SK-N-SH (cell line): Measurements from ENCODE around the gene FADS3. TPM values are rescaled to one million over a fixed set of nuclear protein-coding genes. Genes with fewer than 3 reads are reported as not detected.

Source experiments
- CTCF ChIA-PET: fragments of 300-600, 350-600 bp; formaldehyde crosslinking; extraction: SDS; loops from one replicate; lab custom pipeline; 2021; lab: Yijun Ruan, JAX
- POLR2A ChIA-PET: fragments of 350-600 bp; sonication (Branson Sonifier 250); formaldehyde crosslinking; extraction: SDS; loops from one replicate; lab custom pipeline; 2020; ENCODE audit warnings: antibody characterized with exemption, inconsistent platforms; lab: Yijun Ruan, JAX
- DNase-seq: peaks from one replicate; pipeline ENCODE4 v3.0.0; 2012
- H2AFZ ChIP-seq: fragments of 200-600 bp; sonication (generic); 2 replicates; pipeline ENCODE4 v1.8.1; 2016; ENCODE audit warnings: antibody characterized with exemption, mild to moderate bottlenecking, low read depth
- H3F3A ChIP-seq: fragments of 200-600 bp; sonication (generic); replicated peaks from 2 replicates; pipeline ENCODE3; 2016; ENCODE audit warnings: antibody characterized with exemption, mild to moderate bottlenecking; ENCODE audit not compliant: insufficient read depth
- H3K27ac ChIP-seq, 2 experiments: fragments of 200-500 bp in 1 of 2; fragments of 200-600 bp in 1 of 2; sonication (Bioruptor generic) in 1 of 2; sonication (generic), shearing (Covaris generic) in 1 of 2; 2 replicates each; pipeline versions ENCODE4 v1.5.1 to v1.6.1; 2014 to 2016; ENCODE audit warnings: low read depth in 2 of 2, inconsistent platforms in 1 of 2, low read length in 1 of 2, mild to moderate bottlenecking in 1 of 2, mixed read lengths in 1 of 2
- H3K27me3 ChIP-seq: fragments of 200-600 bp; sonication (generic), shearing (Covaris generic); 2 replicates; pipeline ENCODE4 v1.6.1; 2016; ENCODE audit warnings: mixed run types; ENCODE audit not compliant: insufficient read depth
- H3K36me3 ChIP-seq, 2 experiments: fragments of 200-500 bp in 1 of 2; fragments of 200-600 bp in 1 of 2; sonication (Bioruptor generic) in 1 of 2; sonication (generic) in 1 of 2; replicated peaks in 1 of 2; 2 replicates each; pipeline versions ENCODE3 to v1.5.1; 2014 to 2016; ENCODE audit warnings: low read length in 1 of 2, mild to moderate bottlenecking in 1 of 2; ENCODE audit not compliant: insufficient read depth in 2 of 2, control insufficient read depth in 1 of 2
- H3K4me1 ChIP-seq, 2 experiments: fragments of 200-500 bp in 1 of 2; fragments of 200-600 bp in 1 of 2; sonication (Bioruptor generic) in 1 of 2; sonication (generic), shearing (Covaris generic) in 1 of 2; 2 replicates each; pipeline versions ENCODE4 v1.5.1 to v1.6.1; 2014 to 2016; ENCODE audit warnings: low read depth in 1 of 2, low read length in 1 of 2, mixed run types in 1 of 2; ENCODE audit not compliant: insufficient read depth in 2 of 2, control insufficient read depth in 1 of 2
- H3K4me2 ChIP-seq: fragments of 200-600 bp; sonication (generic), shearing (Covaris generic); 2 replicates; pipeline ENCODE4 v1.6.1; 2017; ENCODE audit warnings: mixed run types
- H3K4me3 ChIP-seq, 2 experiments: fragments of 200-500 bp in 1 of 2; fragments of 200-600 bp in 1 of 2; sonication (Bioruptor generic) in 1 of 2; sonication (generic), shearing (Covaris generic) in 1 of 2; 2 replicates each; pipeline versions ENCODE4 v1.5.1 to v1.8.1; 2014 to 2016; ENCODE audit warnings: low read depth in 2 of 2, inconsistent platforms in 1 of 2, low read length in 1 of 2, mild to moderate bottlenecking in 1 of 2, mixed read lengths in 1 of 2, moderate library complexity in 1 of 2
- H3K79me2 ChIP-seq: fragments of 200-600 bp; sonication (generic); 2 replicates; pipeline ENCODE4 v1.8.1; 2017; ENCODE audit warnings: mild to moderate bottlenecking; ENCODE audit not compliant: insufficient read depth
- H3K9ac ChIP-seq: fragments of 200-600 bp; sonication (generic); 2 replicates; pipeline ENCODE4 v1.6.1; 2017; ENCODE audit warnings: mixed run types
- H3K9me2 ChIP-seq: fragments of 200-600 bp; sonication (generic); 2 replicates; pipeline ENCODE4 v1.6.1; 2017; ENCODE audit warnings: mixed run types
- H3K9me3 ChIP-seq: fragments of 200-600 bp; sonication (generic); 2 replicates; pipeline ENCODE4 v1.6.1; 2017; ENCODE audit warnings: mixed run types, mild to moderate bottlenecking, moderate library complexity
- H4K20me1 ChIP-seq: fragments of 200-600 bp; sonication (generic); 2 replicates; pipeline ENCODE4 v1.6.1; 2017; ENCODE audit warnings: mild to moderate bottlenecking, mixed run types; ENCODE audit not compliant: insufficient read depth
- EP300 ChIP-seq, 2 experiments: IDR thresholded peaks; 2 replicates each; pipeline versions ENCODE4 v1.4.0 to v1.6.1; 2012; ENCODE audit warnings: borderline replicate concordance in 1 of 2, low read depth in 1 of 2, low read length in 1 of 2
- FOSL2 ChIP-seq: IDR thresholded peaks from 2 replicates; pipeline ENCODE4 v1.4.0; 2012; ENCODE audit warnings: low read depth, mild to moderate bottlenecking, moderate library complexity, borderline replicate concordance
- GABPA ChIP-seq: IDR thresholded peaks from 2 replicates; pipeline ENCODE4 v1.4.0; 2012; ENCODE audit warnings: low read depth, mild to moderate bottlenecking
- GATA2 ChIP-seq: sonication (generic); formaldehyde crosslinking; IDR thresholded peaks from 2 replicates; pipeline ENCODE4 v1.5.0; 2020; ENCODE audit warnings: mild to moderate bottlenecking, missing genetic modification reagents
- JUND ChIP-seq: IDR thresholded peaks from 2 replicates; pipeline ENCODE4 v1.4.0; 2012
- MEF2A ChIP-seq: IDR thresholded peaks from 2 replicates; pipeline ENCODE4 v1.4.0; 2012; ENCODE audit warnings: low read depth, borderline replicate concordance
- NFIC ChIP-seq: IDR thresholded peaks from 2 replicates; pipeline ENCODE4 v1.4.0; 2012; ENCODE audit warnings: borderline replicate concordance
- NRF1 ChIP-seq: IDR thresholded peaks from 2 replicates; pipeline ENCODE4 v1.6.1; 2012; ENCODE audit warnings: low read depth, mild to moderate bottlenecking, low read length
- POLR2AphosphoS5 ChIP-seq: IDR thresholded peaks from 2 replicates; pipeline ENCODE4 v1.6.1; 2012; ENCODE audit warnings: low read depth, low read length
- RAD21 ChIP-seq: IDR thresholded peaks from 2 replicates; pipeline ENCODE4 v1.6.1; 2012; ENCODE audit warnings: mild to moderate bottlenecking, low read length
- RCOR1 ChIP-seq: fragments of 150-350 bp; IDR thresholded peaks from 2 replicates; pipeline ENCODE4 v1.6.1; 2017; ENCODE audit warnings: antibody characterized with exemption, low read length
- SIN3A ChIP-seq: IDR thresholded peaks from 2 replicates; pipeline ENCODE4 v1.6.1; 2012; ENCODE audit warnings: low read depth, mild to moderate bottlenecking, low read length, moderate library complexity, borderline replicate concordance
- TCF12 ChIP-seq: IDR thresholded peaks from 2 replicates; pipeline ENCODE4 v1.4.0; 2012
- TEAD4 ChIP-seq: IDR thresholded peaks from 2 replicates; pipeline ENCODE4 v1.4.0; 2012; ENCODE audit warnings: mild to moderate bottlenecking, borderline replicate concordance; ENCODE audit not compliant: insufficient read depth
- YY1 ChIP-seq: IDR thresholded peaks from 2 replicates; pipeline ENCODE4 v1.4.0; 2012; ENCODE audit warnings: low read depth, mild to moderate bottlenecking
- WGBS: methylation state at CpG from one replicate; pipeline ENCODE4 v1.1.6; 2017; ENCODE audit warnings: low lambda C conversion rate; 5-methylcytosine and 5-hydroxymethylcytosine counted together
- polyA plus RNA-seq, 3 experiments: library from polyadenylated mRNA; depleted of rRNA; stranded (reverse); fragments of >200 nt; gene quantifications; 2 replicates each; pipeline ENCODE4 v1.2.3, GENCODE V29; 2012
- TF ChIP-seq, protein P1 (sequence below): fragments of 150-350 bp; IDR thresholded peaks from 2 replicates; pipeline ENCODE4 v1.6.1; 2017; ENCODE audit warnings: antibody characterized with exemption, low read length, low read depth, borderline replicate concordance
- TF ChIP-seq, protein P2 (sequence below): IDR thresholded peaks from 2 replicates; pipeline ENCODE4; 2012
- TF ChIP-seq, protein P3 (sequence below): fragments of 150-350 bp; IDR thresholded peaks from 2 replicates; pipeline ENCODE4 v1.6.1; 2016; ENCODE audit warnings: mild to moderate bottlenecking, low read depth, low read length
- TF ChIP-seq, protein P4 (sequence below): IDR thresholded peaks from 2 replicates; pipeline ENCODE4 v1.4.0; 2012; ENCODE audit warnings: low read depth

Gene FADS3
- polyA plus RNA-seq, 1 of the 3 experiments (the other 2 are of a cell fraction): 93.3 TPM

DNA sequence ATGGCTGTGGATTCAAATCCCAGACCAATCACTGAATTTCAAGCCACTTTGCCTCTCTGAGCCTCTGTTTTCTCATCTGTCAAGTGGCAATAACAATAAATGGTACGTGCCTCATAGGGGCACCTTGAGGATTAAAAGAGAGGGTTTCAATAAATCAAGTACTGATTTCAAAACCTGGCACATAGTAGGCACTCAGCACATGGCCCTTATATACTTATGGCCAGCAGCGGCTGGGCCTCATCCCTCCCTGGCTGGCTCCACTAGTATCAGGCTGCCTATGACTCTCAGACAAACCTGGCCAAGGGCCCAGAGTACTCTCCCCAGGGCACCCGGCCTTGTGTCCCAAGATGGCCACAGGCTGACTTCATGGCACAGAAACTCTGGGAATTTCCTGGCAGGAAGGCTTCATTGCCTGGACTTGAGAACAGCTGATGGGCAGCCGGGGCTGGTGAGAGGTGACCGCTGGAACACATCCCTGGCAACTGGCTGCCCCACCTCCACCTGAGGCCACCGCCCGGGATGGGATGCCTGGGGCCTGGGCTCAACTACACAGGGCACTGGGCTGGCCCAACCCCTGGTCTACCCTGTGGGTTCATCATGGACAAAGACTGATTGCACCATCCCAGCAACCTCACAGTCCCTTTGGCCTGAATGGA lies 3.4 kb downstream of the FADS3 start:
- POLR2A ChIA-PET: no interaction called here
- no peak for DNase-seq

More for the DNA sequence above, 3.4 kb downstream of the FADS3 start:
- peak; percentile 42; the same call in 1 of the 2 replicates for TF ChIP-seq FOSL2
- no peak for TF ChIP-seq RAD21
- peak; percentile 86 for TF ChIP-seq JUND
- TF ChIP-seq SIN3A: no peak
- TF ChIP-seq RCOR1: no peak
- no peak for TF ChIP-seq MEF2A
- TF ChIP-seq, protein P1, sequence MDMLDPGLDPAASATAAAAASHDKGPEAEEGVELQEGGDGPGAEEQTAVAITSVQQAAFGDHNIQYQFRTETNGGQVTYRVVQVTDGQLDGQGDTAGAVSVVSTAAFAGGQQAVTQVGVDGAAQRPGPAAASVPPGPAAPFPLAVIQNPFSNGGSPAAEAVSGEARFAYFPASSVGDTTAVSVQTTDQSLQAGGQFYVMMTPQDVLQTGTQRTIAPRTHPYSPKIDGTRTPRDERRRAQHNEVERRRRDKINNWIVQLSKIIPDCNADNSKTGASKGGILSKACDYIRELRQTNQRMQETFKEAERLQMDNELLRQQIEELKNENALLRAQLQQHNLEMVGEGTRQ: no peak
- TF ChIP-seq GABPA: no peak
- TF ChIP-seq, protein P2, sequence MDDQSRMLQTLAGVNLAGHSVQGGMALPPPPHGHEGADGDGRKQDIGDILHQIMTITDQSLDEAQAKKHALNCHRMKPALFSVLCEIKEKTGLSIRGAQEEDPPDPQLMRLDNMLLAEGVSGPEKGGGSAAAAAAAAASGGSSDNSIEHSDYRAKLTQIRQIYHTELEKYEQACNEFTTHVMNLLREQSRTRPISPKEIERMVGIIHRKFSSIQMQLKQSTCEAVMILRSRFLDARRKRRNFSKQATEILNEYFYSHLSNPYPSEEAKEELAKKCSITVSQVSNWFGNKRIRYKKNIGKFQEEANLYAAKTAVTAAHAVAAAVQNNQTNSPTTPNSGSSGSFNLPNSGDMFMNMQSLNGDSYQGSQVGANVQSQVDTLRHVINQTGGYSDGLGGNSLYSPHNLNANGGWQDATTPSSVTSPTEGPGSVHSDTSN: peak; percentile 70
- TF ChIP-seq, protein P3, sequence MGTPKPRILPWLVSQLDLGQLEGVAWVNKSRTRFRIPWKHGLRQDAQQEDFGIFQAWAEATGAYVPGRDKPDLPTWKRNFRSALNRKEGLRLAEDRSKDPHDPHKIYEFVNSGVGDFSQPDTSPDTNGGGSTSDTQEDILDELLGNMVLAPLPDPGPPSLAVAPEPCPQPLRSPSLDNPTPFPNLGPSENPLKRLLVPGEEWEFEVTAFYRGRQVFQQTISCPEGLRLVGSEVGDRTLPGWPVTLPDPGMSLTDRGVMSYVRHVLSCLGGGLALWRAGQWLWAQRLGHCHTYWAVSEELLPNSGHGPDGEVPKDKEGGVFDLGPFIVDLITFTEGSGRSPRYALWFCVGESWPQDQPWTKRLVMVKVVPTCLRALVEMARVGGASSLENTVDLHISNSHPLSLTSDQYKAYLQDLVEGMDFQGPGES: no peak
- TF ChIP-seq YY1: peak; percentile 86
- TF ChIP-seq TCF12: peak; percentile 84
- TF ChIP-seq POLR2AphosphoS5: peak; percentile 41; the same call in 1 of the 2 replicates
- no peak for TF ChIP-seq NRF1
- TF ChIP-seq EP300 (IDR thresholded peaks at IDR 0.05; ENCODE audit: borderline replicate concordance in 1 of 2, low read depth in 1 of 2, low read length in 1 of 2): peak in 1 of 2 experiments; percentile 60; a peak in 1 of 4 replicates
- TF ChIP-seq TEAD4: peak; percentile 93
- peak; percentile 84 for TF ChIP-seq NFIC
- TF ChIP-seq GATA2 (CRISPR knock-in tag): no peak
- TF ChIP-seq, protein P4, sequence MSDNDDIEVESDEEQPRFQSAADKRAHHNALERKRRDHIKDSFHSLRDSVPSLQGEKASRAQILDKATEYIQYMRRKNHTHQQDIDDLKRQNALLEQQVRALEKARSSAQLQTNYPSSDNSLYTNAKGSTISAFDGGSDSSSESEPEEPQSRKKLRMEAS: peak; percentile 55; the same call in 1 of the 2 replicates
- H3K36me3 ChIP-seq: no peaks in the 10 kb centered on the region
- H3K9ac ChIP-seq: 0 out of 2 replicates have a peak overlapping the region, but pooled peaks have one; percentile 21
- peaks cover 25% of the 10 kb centered on the region for H3F3A ChIP-seq
- H3K9me2 ChIP-seq: no peaks in the 10 kb centered on the region
- 49% methylated on average over 5 of the region's 7 CpGs for WGBS
- no peak overlapping the region for H2AFZ ChIP-seq
- CTCF ChIA-PET: interaction anchor here (2.1 to 6.9 kb wide), 4 partner anchors 10 to 194 kb away, joined by 5 to 64 read pairs (median 14); no protein-coding TSS in a partner anchor
- peaks cover 47% of the 10 kb centered on the region for H3K79me2 ChIP-seq
- no peaks in the 10 kb centered on the region for H3K9me3 ChIP-seq
- peaks cover 3% of the 10 kb centered on the region; the same call in 1 of the 2 replicates for H4K20me1 ChIP-seq
- peak overlapping the region in 1 of 2 experiments; percentile 19; a peak in 1 of 4 replicates for H3K4me3 ChIP-seq
- peaks cover 7 to 14% of the 10 kb centered on the region in 2 experiments; a peak in 3 of 4 replicates for H3K4me1 ChIP-seq
- peak overlapping the region; percentile 8; the same call in 1 of the 2 replicates for H3K4me2 ChIP-seq
- H3K27ac ChIP-seq: peak overlapping the region in 1 of 2 experiments; percentile 52; a peak in 2 of 4 replicates
- H3K27me3 ChIP-seq: no peaks in the 10 kb centered on the region
